RWPE1 (cell line): ENCODE measurements around the gene LGSN.

ENCODE experiments used
- CTCF ChIA-PET: fragments of 350-600 bp; sonication (Branson Sonifier 250); formaldehyde crosslinking; extraction: SDS; loops from one replicate; lab custom pipeline; 2021; lab: Yijun Ruan, JAX
- POLR2A ChIA-PET: fragments of 400-600 bp; formaldehyde crosslinking; extraction: SDS; loops from one replicate; lab custom pipeline; 2020; ENCODE audit warnings: antibody characterized with exemption; ENCODE audit not compliant: low non-redundant PET; lab: Yijun Ruan, JAX
- DNase-seq: peaks from one replicate; pipeline ENCODE4 v3.0.0; 2012; ENCODE audit warnings: low spot score
- H3K27ac ChIP-seq: fragments of 450-650 bp; 2 replicates; pipeline ENCODE4 v1.5.1; 2017
- TF ChIP-seq, protein P1 (sequence below): fragments of 450-650 bp; conservative IDR thresholded peaks from 2 replicates; pipeline ENCODE4 v1.5.1; 2017; ENCODE audit warnings: low read depth, mild to moderate bottlenecking

LGSN gene

DNA sequence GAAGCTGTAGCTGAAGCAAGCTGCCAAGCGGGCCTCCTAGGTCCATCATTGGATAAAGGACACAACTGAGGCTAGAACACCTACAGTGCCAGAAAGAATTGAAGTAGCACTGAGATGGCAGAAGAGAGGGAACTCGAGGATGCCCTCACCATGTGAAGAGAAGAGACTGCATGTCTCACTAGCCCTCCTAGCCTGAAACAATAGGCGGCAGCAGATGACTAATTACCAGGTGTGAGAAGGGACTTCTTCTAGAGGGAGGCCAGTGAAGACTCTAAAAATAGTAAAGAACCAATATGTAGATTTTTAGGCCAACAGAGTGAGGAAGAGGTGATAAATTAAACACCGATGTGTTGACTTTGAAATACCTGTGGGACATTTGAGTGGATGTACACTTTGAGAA lies 50.3 kb downstream of the LGSN start:
- CTCF ChIA-PET, result no interaction called here

DNA sequence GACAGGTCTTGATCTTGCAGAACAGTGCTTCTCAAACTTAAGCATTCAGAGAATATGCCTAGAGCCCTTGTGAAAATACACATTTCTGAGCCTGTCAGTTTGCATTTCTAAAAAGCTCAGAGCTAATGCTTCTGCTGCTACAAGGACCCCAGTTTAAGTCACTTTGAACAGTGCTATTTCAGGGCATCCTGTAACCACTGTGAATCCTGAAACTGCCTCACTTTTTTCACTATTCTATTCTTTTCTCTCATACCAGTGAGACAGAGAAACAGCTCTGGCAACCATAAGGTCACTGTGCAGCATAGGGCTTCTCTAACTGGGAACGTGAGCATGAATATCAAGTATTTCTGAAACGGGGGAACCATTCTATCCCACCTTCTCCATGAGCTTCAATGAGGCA lies 51.2 kb downstream of the LGSN start:
- POLR2A ChIA-PET, result no interaction called here
- CTCF ChIA-PET, result no interaction called here
- H3K27ac ChIP-seq, result no peak overlapping the region
- TF ChIP-seq, protein P1, sequence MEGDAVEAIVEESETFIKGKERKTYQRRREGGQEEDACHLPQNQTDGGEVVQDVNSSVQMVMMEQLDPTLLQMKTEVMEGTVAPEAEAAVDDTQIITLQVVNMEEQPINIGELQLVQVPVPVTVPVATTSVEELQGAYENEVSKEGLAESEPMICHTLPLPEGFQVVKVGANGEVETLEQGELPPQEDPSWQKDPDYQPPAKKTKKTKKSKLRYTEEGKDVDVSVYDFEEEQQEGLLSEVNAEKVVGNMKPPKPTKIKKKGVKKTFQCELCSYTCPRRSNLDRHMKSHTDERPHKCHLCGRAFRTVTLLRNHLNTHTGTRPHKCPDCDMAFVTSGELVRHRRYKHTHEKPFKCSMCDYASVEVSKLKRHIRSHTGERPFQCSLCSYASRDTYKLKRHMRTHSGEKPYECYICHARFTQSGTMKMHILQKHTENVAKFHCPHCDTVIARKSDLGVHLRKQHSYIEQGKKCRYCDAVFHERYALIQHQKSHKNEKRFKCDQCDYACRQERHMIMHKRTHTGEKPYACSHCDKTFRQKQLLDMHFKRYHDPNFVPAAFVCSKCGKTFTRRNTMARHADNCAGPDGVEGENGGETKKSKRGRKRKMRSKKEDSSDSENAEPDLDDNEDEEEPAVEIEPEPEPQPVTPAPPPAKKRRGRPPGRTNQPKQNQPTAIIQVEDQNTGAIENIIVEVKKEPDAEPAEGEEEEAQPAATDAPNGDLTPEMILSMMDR, result no peak
- DNase-seq, result no peak

More for the DNA sequence above, 50.3 kb downstream of the LGSN start:
- POLR2A ChIA-PET, result no interaction called here
- TF ChIP-seq, protein P1, result no peak
- no peak overlapping the region for H3K27ac ChIP-seq
- no peak for DNase-seq

DNA sequence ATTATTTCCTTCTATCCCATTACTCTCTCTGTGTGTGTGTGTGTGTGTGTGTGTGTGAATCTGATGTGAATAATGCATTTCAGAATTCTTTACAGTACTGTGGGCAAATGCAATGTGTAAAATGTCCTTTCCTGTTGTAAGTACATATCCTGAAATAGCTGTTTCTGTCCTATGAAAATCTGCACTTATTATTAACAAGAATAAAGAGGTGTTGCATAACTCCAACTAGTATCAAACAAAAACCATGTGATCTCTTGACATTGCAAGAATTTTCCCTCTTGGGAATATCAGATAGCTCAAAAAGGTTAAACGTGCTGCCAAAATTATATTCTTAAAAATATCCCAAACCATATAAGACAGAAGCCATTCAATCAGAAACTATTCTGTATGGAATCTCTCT lies 52.0 kb downstream of the LGSN start:
- ChIA-PET CTCF (no interaction called here), POLR2A (no interaction called here)
- TF ChIP-seq, protein P1, result no peak
- no peak for DNase-seq
- H3K27ac ChIP-seq, result no peak overlapping the region

DNA sequence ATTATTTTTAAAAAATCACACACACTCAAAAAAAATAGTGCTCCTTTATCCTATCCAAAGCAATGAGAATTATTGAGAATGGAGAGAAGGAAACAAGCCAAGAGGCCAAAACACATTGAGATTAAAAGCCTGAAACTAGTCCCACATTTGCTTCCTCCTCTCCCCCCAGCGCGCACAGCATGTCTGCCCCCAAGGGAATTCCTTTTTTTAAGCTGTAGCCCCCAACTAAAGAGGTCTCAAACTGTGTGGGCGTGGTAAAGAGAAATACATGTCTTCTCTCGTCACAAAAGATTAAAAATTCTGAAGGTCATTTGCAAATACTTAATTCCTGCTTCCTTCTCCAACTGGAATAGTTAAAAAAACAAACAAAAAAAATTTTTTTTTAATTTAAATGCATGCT lies 52.7 kb downstream of the LGSN start:
- DNase-seq, result no peak
- TF ChIP-seq, protein P1, result no peak
- ChIA-PET POLR2A (no interaction called here), CTCF (no interaction called here)
- no peak overlapping the region for H3K27ac ChIP-seq

DNA sequence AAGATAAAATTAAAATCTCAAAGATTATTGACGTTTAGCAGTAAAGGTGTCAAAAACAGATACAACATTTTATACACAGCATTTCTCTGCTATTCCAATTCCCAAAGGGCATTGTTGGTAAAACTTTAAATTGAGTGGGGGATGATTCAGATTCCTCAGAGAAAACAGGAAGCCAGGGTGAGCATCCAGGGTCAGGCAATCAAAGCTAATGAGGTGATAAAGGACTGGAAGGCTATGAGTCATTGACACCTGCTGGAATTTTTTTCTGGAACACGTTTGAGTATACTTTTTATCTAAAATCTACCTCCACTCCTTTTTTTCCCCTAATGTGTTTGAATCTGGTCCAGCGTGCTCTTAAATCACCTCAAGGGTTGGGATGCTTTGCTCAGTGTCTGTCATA lies 56.3 kb downstream of the LGSN start:
- CTCF ChIA-PET, result interaction anchor here (0.7 kb wide), 1 partner anchor 1461 kb away, joined by 3 read pairs; no protein-coding TSS in a partner anchor
- TF ChIP-seq, protein P1, result no peak
- H3K27ac ChIP-seq, result no peak overlapping the region
- POLR2A ChIA-PET, result no interaction called here
- DNase-seq, result peak; percentile 2

DNA sequence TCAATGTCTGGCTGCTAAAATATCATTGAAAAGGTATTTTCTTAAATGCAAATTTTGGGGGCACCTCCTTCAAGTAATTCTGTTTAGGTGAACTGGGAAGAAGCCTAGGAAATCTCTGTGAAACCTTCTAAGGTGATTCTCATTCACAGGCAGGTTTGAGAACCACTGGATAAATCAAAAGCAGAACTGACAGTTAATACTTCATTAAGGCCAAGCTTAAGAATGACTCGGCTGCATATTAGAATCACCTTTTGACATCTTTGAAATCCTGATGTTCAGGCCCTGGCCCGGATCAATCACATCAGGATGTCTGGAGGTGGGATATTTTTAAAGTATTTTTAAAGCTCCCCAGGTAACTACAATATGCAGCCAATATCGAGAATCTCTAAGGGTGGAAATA lies 58.0 kb downstream of the LGSN start:
- POLR2A ChIA-PET, result no interaction called here
- CTCF ChIA-PET, result no interaction called here
- TF ChIP-seq, protein P1, result no peak
- H3K27ac ChIP-seq, result no peak overlapping the region
- no peak for DNase-seq
